ENCODE data around the gene TLK2.
"Not testable (repeated sequence)": the region's sequence is repeated elsewhere in the genome, so short reads cannot be mapped to it uniquely, and the experiment has no call there.

Gene TLK2

GRCh38 chr17:62611292-62611691, 132.7 kb downstream of the TLK2 start:
- DNase-seq = no peak

- DNase-seq = no peak
Measured at GRCh38 chr17:62611728-62612127, 133.1 kb downstream of the TLK2 start.

GRCh38 chr17:62612289-62612688, 133.7 kb downstream of the TLK2 start:
- DNase-seq = not testable (repeated sequence)

GRCh38 chr17:62613095-62613494, 134.5 kb downstream of the TLK2 start:
- not testable (repeated sequence) for DNase-seq

GRCh38 chr17:62614142-62614541, 135.5 kb downstream of the TLK2 start:
- DNase-seq = no peak

- DNase-seq = no peak
Measured at GRCh38 chr17:62615503-62615902, 136.9 kb downstream of the TLK2 start.

GRCh38 chr17:62616993-62617893, 138.6 kb downstream of the TLK2 start:
- DNase-seq = no peak

GRCh38 chr17:62617894-62618472, 139.4 kb downstream of the TLK2 start:
- DNase-seq = no peak

- no peak for DNase-seq
Measured at GRCh38 chr17:62618647-62619416, 140.2 kb downstream of the TLK2 start.

GRCh38 chr17:62619417-62620155, 141.0 kb downstream of the TLK2 start:
- no peak for DNase-seq

- no peak for DNase-seq
Measured at GRCh38 chr17:62621223-62621622, 142.6 kb downstream of the TLK2 start.

GRCh38 chr17:62625184-62625869, 146.7 kb downstream of the TLK2 start:
- no peak for DNase-seq

- DNase-seq = no peak
Measured at GRCh38 chr17:62625870-62626200, 147.2 kb downstream of the TLK2 start.

- DNase-seq = no peak
Measured at GRCh38 chr17:62626719-62627218, 148.1 kb downstream of the TLK2 start.

- no peak for DNase-seq
Measured at GRCh38 chr17:62627219-62627903, 148.7 kb downstream of the TLK2 start, which contains the start of gene MRC2. Gene MRC2, plus strand, starts transcription at chr17:62627670. Its CDS starts 133 bp downstream, at chr17:62627803.

- no peak for DNase-seq
Measured at GRCh38 chr17:62627904-62628633, 149.4 kb downstream of the TLK2 start.

GRCh38 chr17:62628831-62629555, 150.4 kb downstream of the TLK2 start:
- DNase-seq = no peak

- no peak for DNase-seq
Measured at GRCh38 chr17:62629556-62630364, 151.1 kb downstream of the TLK2 start.
